Upper lobe of left lung (tissue), 6 donors: ENCODE measurements around the gene ACP5. TPM values are rescaled to one million over a fixed set of nuclear protein-coding genes. Genes with fewer than 3 reads are reported as not detected.

Experiments
- ATAC-seq, 2 donors: fragments of 200-7000 bp; cut with Tn5 transposase; one replicate each; pipeline ENCODE4 v1.9.1; 2022; ENCODE audit warnings: mild to moderate bottlenecking in 2 of 2, moderate library complexity in 2 of 2; ENCODE audit not compliant: low FRiP score in 2 of 2
- DNase-seq, 2 donors: peaks; one replicate each; pipeline ENCODE4 v3.0.0-alpha.2; 2019 to 2020
- H3K27ac ChIP-seq, 4 donors: fragments of 200-600 bp; sonication (generic); one replicate each; pipeline ENCODE4 v1.5.1; 2016 to 2019
- H3K27me3 ChIP-seq, 4 donors: fragments of 200-600 bp; sonication (generic); one replicate each; pipeline ENCODE4 v1.5.1; 2017 to 2019
- H3K36me3 ChIP-seq, 4 donors: fragments of 200-600 bp; sonication (generic); one replicate each; pipeline ENCODE4 v1.5.1; 2016 to 2019
- H3K4me1 ChIP-seq, 4 donors: fragments of 200-600 bp; sonication (generic); one replicate each; pipeline ENCODE4 v1.5.1; 2018 to 2019
- H3K4me3 ChIP-seq, 4 donors: fragments of 200-600 bp; sonication (generic); one replicate each; pipeline ENCODE4 v1.5.1; 2017 to 2019; ENCODE audit warnings: mild to moderate bottlenecking in 2 of 4, moderate library complexity in 1 of 4
- H3K9me3 ChIP-seq, 4 donors: fragments of 200-600 bp; sonication (generic); one replicate each; pipeline ENCODE4 v1.5.1; 2018 to 2019
- EP300 ChIP-seq, 4 donors: sonication (generic); formaldehyde crosslinking; IDR thresholded peaks; one replicate each; pipeline ENCODE4 v1.5.1; 2017; ENCODE audit warnings: antibody characterized with exemption in 4 of 4, control low read depth in 2 of 4
- POLR2A ChIP-seq, 4 donors: fragments of 450-650 bp; IDR thresholded peaks; one replicate each; pipeline ENCODE4 v1.5.1; 2016 to 2017; ENCODE audit warnings: antibody characterized with exemption in 4 of 4, mild to moderate bottlenecking in 2 of 4
- POLR2AphosphoS5 ChIP-seq, 2 donors: sonication (generic); formaldehyde crosslinking; IDR thresholded peaks; one replicate each; pipeline ENCODE4 v1.5.1; 2017; ENCODE audit warnings: antibody characterized with exemption in 2 of 2
- WGBS, 2 donors: methylation state at CpG; one replicate each; pipeline ENCODE4 v1.1.5; 2017 to 2018; 5-methylcytosine and 5-hydroxymethylcytosine counted together
- total RNA-seq, 6 donors: library from RNA; depleted of rRNA in 4 of 6; stranded (reverse); fragments of >200 nt in 4 of 6; gene quantifications; one replicate each; pipeline versions ENCODE4 v1.1.0 to v1.2.1, GENCODE V29; 2016 to 2021
- TF ChIP-seq, protein P1 (sequence below), 6 experiments: fragments of 450-650 bp in 4 of 6; fragments of 200-600 bp in 2 of 6; sonication (generic) in 2 of 6; IDR thresholded peaks; one replicate each; pipeline ENCODE4 v1.5.1; 2016 to 2019; ENCODE audit warnings: antibody characterized with exemption in 6 of 6
- donor health status: DM: no; HTN: no; CAD: no; lungs with moderate emphysema.
- donor health status: DM: no; HTN: yes; CAD: no; lungs with severe emphysema.

ACP5 gene
- total RNA-seq, 6 donors from 2014 or later, result 169 to 650 (median 349) TPM

GRCh38 chr19:11563532-11563931 lies 13.9 kb downstream of the ACP5 start:
- TF ChIP-seq POLR2AphosphoS5 (IDR thresholded peaks at IDR 0.05), result no peak
- TF ChIP-seq, protein P1, sequence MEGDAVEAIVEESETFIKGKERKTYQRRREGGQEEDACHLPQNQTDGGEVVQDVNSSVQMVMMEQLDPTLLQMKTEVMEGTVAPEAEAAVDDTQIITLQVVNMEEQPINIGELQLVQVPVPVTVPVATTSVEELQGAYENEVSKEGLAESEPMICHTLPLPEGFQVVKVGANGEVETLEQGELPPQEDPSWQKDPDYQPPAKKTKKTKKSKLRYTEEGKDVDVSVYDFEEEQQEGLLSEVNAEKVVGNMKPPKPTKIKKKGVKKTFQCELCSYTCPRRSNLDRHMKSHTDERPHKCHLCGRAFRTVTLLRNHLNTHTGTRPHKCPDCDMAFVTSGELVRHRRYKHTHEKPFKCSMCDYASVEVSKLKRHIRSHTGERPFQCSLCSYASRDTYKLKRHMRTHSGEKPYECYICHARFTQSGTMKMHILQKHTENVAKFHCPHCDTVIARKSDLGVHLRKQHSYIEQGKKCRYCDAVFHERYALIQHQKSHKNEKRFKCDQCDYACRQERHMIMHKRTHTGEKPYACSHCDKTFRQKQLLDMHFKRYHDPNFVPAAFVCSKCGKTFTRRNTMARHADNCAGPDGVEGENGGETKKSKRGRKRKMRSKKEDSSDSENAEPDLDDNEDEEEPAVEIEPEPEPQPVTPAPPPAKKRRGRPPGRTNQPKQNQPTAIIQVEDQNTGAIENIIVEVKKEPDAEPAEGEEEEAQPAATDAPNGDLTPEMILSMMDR (IDR thresholded peaks at IDR 0.05), result no peak
- TF ChIP-seq EP300 (IDR thresholded peaks at IDR 0.05), result no peak
- DNase-seq (no peak), ATAC-seq (no peak)
- H3K27me3 ChIP-seq, result no peaks in the 10 kb centered on the region
- no peak overlapping the region for H3K27ac ChIP-seq
- no peaks in the 10 kb centered on the region for H3K36me3 ChIP-seq
- H3K4me1 ChIP-seq, result peaks cover 9 to 16% (median 13%) of the 10 kb centered on the region in 4 donors
- H3K9me3 ChIP-seq, result no peaks in the 10 kb centered on the region
- no peak overlapping the region for H3K4me3 ChIP-seq
- 84 to 89% methylated on average over 8 of the region's 8 CpGs for WGBS, 2 donors

DNA sequence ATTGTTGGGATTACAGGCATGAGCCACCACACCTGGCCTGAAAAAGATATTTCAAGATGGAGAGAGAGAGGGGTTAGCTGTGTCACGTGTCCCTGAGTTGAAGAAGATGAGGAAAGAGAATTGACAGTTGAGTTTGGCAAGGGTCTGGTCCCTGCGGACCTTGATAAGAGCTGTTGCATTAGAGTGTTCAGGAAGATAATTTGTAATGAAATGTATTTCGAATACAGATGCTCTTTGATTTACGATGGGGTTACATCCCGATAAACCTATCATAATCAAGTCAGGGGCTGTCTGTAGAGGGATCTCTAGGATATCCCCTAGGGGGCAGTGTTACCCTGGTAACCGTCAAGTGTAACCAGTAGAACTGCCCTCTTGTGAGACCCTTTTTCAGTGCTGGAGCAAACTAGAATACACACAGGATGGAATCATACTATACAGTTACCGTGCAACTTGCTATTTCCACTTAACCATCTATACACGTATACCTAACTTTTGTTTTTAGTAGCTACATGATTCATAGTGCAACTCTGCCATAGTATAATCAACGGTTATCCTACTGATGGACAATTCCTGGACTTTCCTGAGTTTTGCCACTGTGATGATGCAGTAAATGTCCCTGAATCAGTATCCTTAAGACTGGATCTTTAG lies 16.9 kb downstream of the ACP5 start:
- TF ChIP-seq, protein P1 (IDR thresholded peaks at IDR 0.05), result peak; percentile 53 to 80 (median 63)
- TF ChIP-seq POLR2A (IDR thresholded peaks at IDR 0.05) (no peak), EP300 (IDR thresholded peaks at IDR 0.05) (no peak), POLR2AphosphoS5 (IDR thresholded peaks at IDR 0.05) (no peak)
- no peak overlapping the region for H3K4me3 ChIP-seq
- no peaks in the 10 kb centered on the region for H3K9me3 ChIP-seq
- ATAC-seq, result peak; percentile 70 to 84
- 11 to 15% methylated on average over 9 of the region's 9 CpGs for WGBS, 2 donors
- peaks cover 0 to 7% (median under 1%) of the 10 kb centered on the region in 4 donors for H3K36me3 ChIP-seq
- no peak overlapping the region for H3K27ac ChIP-seq
- peaks cover 22 to 28% (median 26%) of the 10 kb centered on the region in 4 donors for H3K4me1 ChIP-seq
- peak in 1 of 2 donors; percentile 57 for DNase-seq
- no peaks in the 10 kb centered on the region for H3K27me3 ChIP-seq

- DNase-seq (peak; percentile 97 to 99), ATAC-seq (peak; percentile 97 to 99)
- WGBS, 2 donors, result 8 to 11% methylated on average over 19 to 38 of the region's 57 CpGs
- Histone ChIP-seq H3K36me3 (peaks cover 0 to 17% (median 10%) of the 10 kb centered on the region in 4 donors), H3K27me3 (no peaks in the 10 kb centered on the region), H3K27ac (peak within 1 kb of the TSS; percentile 69 to 85 (median 78)), H3K9me3 (no peaks in the 10 kb centered on the region), H3K4me3 (peak within 1 kb of the TSS; percentile 79 to 97 (median 88)), H3K4me1 (peaks cover 22 to 28% (median 26%) of the 10 kb centered on the region in 4 donors)
- TF ChIP-seq EP300 (IDR thresholded peaks at IDR 0.05) (no peak), POLR2A (IDR thresholded peaks at IDR 0.05) (peak in 3 of 4 donors; percentile 45 to 81 (median 77)), POLR2AphosphoS5 (IDR thresholded peaks at IDR 0.05) (peak; percentile 83 to 92)
- TF ChIP-seq, protein P1 (IDR thresholded peaks at IDR 0.05), result peak in 3 of 6 experiments; percentile 18 to 54 (median 38)
Observed at GRCh38 chr19:11558881-11559828, 18.3 kb downstream of the ACP5 start, which contains the start of gene ELOF1. Gene ELOF1 (minus strand): TSS chr19:11559230. CDS start chr19:11554347, 4,883 bp downstream.

- no peak for ATAC-seq
- no peaks in the 10 kb centered on the region for H3K9me3 ChIP-seq
- no peaks in the 10 kb centered on the region for H3K27me3 ChIP-seq
- 82 to 93% methylated on average over 4 of the region's 4 CpGs for WGBS, 2 donors
- no peak overlapping the region for H3K27ac ChIP-seq
- TF ChIP-seq, protein P1 (IDR thresholded peaks at IDR 0.05), result no peak
- TF ChIP-seq EP300 (IDR thresholded peaks at IDR 0.05) (no peak), POLR2A (IDR thresholded peaks at IDR 0.05) (no peak), POLR2AphosphoS5 (IDR thresholded peaks at IDR 0.05) (no peak)
- H3K36me3 ChIP-seq, result peaks cover 7 to 41% (median 28%) of the 10 kb centered on the region in 4 donors
- no peak for DNase-seq
- peaks cover 22 to 28% (median 26%) of the 10 kb centered on the region in 4 donors for H3K4me1 ChIP-seq
- no peak overlapping the region for H3K4me3 ChIP-seq
Observed at GRCh38 chr19:11556634-11557420, 20.6 kb downstream of the ACP5 start.
